Panc1 (cell line): ENCODE data around the gene FRMPD1. TPM values are rescaled to one million over a fixed set of nuclear protein-coding genes. Genes with fewer than 3 reads are reported as not detected.

Source experiments
- ATAC-seq: fragments of 200-7000 bp; cut with Tn5 transposase; 2 replicates; pipeline ENCODE4 v1.9.1; 2020; ENCODE audit warnings: mild to moderate bottlenecking, moderate library complexity
- BruUV-seq: library from RNA; stranded (reverse); fragments of 400-500 nt; replicated peaks from 2 replicates; lab custom pipeline; 2021; lab: Mats Ljungman, UMichigan
- CTCF ChIA-PET: fragments of 300-600 bp; sonication (Branson Sonifier 250); formaldehyde crosslinking; loops from one replicate; lab custom pipeline; 2022; ENCODE audit warnings: antibody characterized with exemption; lab: Charles Lee
- POLR2A ChIA-PET: fragments of 300-600 bp; sonication (Branson Sonifier 250); formaldehyde crosslinking; loops from one replicate; lab custom pipeline; 2022; ENCODE audit warnings: antibody characterized with exemption; lab: Charles Lee
- DNase-seq: peaks from one replicate; pipeline ENCODE4 v3.0.0-alpha.2; 2010; ENCODE audit warnings: low read depth, low spot score
- H3K27ac ChIP-seq: 2 replicates; pipeline ENCODE4 v1.5.1; 2011; ENCODE audit warnings: mild to moderate bottlenecking, low read length, inconsistent platforms
- H3K27me3 ChIP-seq: fragments of 200-500 bp; sonication (Bioruptor generic); 2 replicates; pipeline ENCODE4 v1.6.0; 2014; ENCODE audit warnings: low read length, inconsistent platforms; ENCODE audit not compliant: control insufficient read depth, insufficient read depth
- H3K36me3 ChIP-seq: fragments of 200-500 bp; sonication (Bioruptor generic); 2 replicates; pipeline ENCODE4 v1.5.1; 2014; ENCODE audit warnings: inconsistent platforms, mild to moderate bottlenecking, low read length, moderate library complexity; ENCODE audit not compliant: control insufficient read depth, insufficient read depth
- H3K4me1 ChIP-seq: 2 replicates; pipeline ENCODE4 v1.5.1; 2011; ENCODE audit warnings: inconsistent platforms, mild to moderate bottlenecking, low read length, moderate library complexity; ENCODE audit not compliant: control insufficient read depth, insufficient read depth
- H3K4me3 ChIP-seq, 2 experiments: 2 replicates each; pipeline ENCODE4 v1.5.1; 2011 to 2012; ENCODE audit warnings: low read depth in 2 of 2, low read length in 2 of 2, mild to moderate bottlenecking in 2 of 2, inconsistent platforms in 1 of 2, moderate library complexity in 1 of 2
- H3K9me3 ChIP-seq: fragments of 200-500 bp; sonication (Bioruptor generic); 2 replicates; pipeline ENCODE4 v1.5.1; 2014; ENCODE audit warnings: low read depth, mild to moderate bottlenecking, inconsistent platforms, low read length, moderate library complexity; ENCODE audit not compliant: control insufficient read depth, insufficient read depth
- POLR2AphosphoS5 ChIP-seq: IDR thresholded peaks from 2 replicates; pipeline ENCODE4 v1.6.1; 2012; ENCODE audit warnings: mild to moderate bottlenecking, low read depth, low read length, moderate library complexity
- SIN3A ChIP-seq: IDR thresholded peaks from 2 replicates; pipeline ENCODE4 v1.6.1; 2012; ENCODE audit warnings: low read depth, mild to moderate bottlenecking, low read length, moderate library complexity, borderline replicate concordance; ENCODE audit not compliant: insufficient read depth
- TCF7L2 ChIP-seq: IDR thresholded peaks from 2 replicates; pipeline ENCODE4 v1.6.1; 2011; ENCODE audit warnings: mild to moderate bottlenecking, low read depth, low read length, inconsistent platforms
- in situ Hi-C: cut with HindIII; loops from 2 replicates; pipeline ENCODE4 v1.10.0; 2016; ENCODE audit warnings: low sequenced_read_pairs, low pct_unique_long_range_greater_than_20kb
- intact Hi-C: fragments of 100-400 bp; cut with micrococcal nuclease; formaldehyde crosslinking; loops from one replicate; pipeline ENCODE4 v1.10.0; 2022; ENCODE audit not compliant: unreplicated experiment
- total RNA-seq: library from RNA; stranded (reverse); gene quantifications from one replicate; pipeline ENCODE4 v1.2.1, GENCODE V29; 2021; ENCODE audit not compliant: unreplicated experiment
- TF ChIP-seq, protein P1 (sequence below), 2 experiments: IDR thresholded peaks; 2 replicates each; pipeline ENCODE4 v1.6.1; 2011 to 2012; ENCODE audit warnings: low read depth in 2 of 2, control low read depth in 1 of 2, low read length in 1 of 2, mild to moderate bottlenecking in 1 of 2, moderate library complexity in 1 of 2; ENCODE audit not compliant: insufficient read depth in 1 of 2
- TF ChIP-seq, protein P2 (sequence below): fragments of 450-650 bp; IDR thresholded peaks from 2 replicates; pipeline ENCODE4 v1.5.1; 2017; ENCODE audit warnings: mild to moderate bottlenecking

Gene FRMPD1
- total RNA-seq, 1 experiment from 2014 or later = 0.21 TPM

DNA sequence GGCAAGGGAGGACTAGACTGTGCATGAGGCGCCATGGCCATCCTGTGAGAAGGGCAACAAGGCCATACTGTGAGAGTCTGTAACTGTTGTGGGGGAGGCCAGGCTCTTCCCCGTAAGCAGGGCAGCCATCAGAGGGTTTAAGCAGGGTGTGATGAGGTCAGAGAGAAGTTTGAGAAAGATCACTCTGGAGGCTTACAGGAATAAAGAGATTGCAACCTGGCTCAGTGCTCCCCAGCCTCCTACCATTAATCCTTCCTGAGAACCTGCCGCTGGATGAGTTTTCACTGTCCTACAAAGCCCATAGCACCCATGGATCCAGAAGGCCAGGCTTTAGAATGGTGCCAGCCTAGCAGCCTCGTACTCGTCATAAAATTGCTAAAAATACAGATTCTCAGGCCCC lies 88.5 kb downstream of the FRMPD1 start:
- intact Hi-C loops = loop anchor here (10.0 kb wide), 1 partner anchor 244 kb away; no protein-coding TSS in a partner anchor
- no peaks in the 10 kb centered on the region for H3K9me3 ChIP-seq
- no peak overlapping the region for H3K4me3 ChIP-seq
- ChIA-PET POLR2A (no interaction called here), CTCF (interaction anchor here (0.6 kb wide), 1 partner anchor 24 kb away, joined by 3 read pairs; no protein-coding TSS in a partner anchor)
- DNase-seq = no peak
- in situ Hi-C loops = no loop called here
- no TSS peak for BruUV-seq
- no peak for ATAC-seq
- H3K4me1 ChIP-seq = no peaks in the 10 kb centered on the region
- no peaks in the 10 kb centered on the region for H3K36me3 ChIP-seq
- no peak overlapping the region for H3K27ac ChIP-seq
- peaks cover 7% of the 10 kb centered on the region; the same call in 1 of the 2 replicates for H3K27me3 ChIP-seq
- TF ChIP-seq, protein P1, sequence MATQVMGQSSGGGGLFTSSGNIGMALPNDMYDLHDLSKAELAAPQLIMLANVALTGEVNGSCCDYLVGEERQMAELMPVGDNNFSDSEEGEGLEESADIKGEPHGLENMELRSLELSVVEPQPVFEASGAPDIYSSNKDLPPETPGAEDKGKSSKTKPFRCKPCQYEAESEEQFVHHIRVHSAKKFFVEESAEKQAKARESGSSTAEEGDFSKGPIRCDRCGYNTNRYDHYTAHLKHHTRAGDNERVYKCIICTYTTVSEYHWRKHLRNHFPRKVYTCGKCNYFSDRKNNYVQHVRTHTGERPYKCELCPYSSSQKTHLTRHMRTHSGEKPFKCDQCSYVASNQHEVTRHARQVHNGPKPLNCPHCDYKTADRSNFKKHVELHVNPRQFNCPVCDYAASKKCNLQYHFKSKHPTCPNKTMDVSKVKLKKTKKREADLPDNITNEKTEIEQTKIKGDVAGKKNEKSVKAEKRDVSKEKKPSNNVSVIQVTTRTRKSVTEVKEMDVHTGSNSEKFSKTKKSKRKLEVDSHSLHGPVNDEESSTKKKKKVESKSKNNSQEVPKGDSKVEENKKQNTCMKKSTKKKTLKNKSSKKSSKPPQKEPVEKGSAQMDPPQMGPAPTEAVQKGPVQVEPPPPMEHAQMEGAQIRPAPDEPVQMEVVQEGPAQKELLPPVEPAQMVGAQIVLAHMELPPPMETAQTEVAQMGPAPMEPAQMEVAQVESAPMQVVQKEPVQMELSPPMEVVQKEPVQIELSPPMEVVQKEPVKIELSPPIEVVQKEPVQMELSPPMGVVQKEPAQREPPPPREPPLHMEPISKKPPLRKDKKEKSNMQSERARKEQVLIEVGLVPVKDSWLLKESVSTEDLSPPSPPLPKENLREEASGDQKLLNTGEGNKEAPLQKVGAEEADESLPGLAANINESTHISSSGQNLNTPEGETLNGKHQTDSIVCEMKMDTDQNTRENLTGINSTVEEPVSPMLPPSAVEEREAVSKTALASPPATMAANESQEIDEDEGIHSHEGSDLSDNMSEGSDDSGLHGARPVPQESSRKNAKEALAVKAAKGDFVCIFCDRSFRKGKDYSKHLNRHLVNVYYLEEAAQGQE (IDR thresholded peaks at IDR 0.05; ENCODE audit: insufficient read depth in 1 of 2, low read depth in 2 of 2, low read length in 1 of 2) = no peak
- TF ChIP-seq SIN3A (no peak), TCF7L2 (no peak), POLR2AphosphoS5 (no peak)
- TF ChIP-seq, protein P2, sequence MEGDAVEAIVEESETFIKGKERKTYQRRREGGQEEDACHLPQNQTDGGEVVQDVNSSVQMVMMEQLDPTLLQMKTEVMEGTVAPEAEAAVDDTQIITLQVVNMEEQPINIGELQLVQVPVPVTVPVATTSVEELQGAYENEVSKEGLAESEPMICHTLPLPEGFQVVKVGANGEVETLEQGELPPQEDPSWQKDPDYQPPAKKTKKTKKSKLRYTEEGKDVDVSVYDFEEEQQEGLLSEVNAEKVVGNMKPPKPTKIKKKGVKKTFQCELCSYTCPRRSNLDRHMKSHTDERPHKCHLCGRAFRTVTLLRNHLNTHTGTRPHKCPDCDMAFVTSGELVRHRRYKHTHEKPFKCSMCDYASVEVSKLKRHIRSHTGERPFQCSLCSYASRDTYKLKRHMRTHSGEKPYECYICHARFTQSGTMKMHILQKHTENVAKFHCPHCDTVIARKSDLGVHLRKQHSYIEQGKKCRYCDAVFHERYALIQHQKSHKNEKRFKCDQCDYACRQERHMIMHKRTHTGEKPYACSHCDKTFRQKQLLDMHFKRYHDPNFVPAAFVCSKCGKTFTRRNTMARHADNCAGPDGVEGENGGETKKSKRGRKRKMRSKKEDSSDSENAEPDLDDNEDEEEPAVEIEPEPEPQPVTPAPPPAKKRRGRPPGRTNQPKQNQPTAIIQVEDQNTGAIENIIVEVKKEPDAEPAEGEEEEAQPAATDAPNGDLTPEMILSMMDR = no peak

DNA sequence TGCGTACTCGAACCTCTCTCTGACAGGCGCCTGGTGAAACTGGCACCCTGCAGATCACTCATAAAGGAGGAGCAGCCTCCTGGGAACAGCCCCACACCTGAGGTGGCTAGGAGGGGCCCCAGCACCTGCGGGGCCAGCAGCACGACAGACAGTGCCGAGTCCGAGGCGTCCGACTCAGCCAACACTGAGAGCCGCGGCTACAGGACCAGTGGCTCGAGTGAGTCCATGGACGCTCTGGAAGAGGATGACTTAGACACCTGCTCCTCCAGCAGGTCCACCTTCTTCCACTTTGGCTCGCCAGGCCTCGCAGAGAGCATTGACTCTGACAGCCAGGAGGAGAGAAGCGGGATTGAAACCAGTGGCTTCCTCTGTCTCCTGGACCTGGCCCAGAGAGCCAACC lies 89.4 kb downstream of the FRMPD1 start:
- no TSS peak for BruUV-seq
- POLR2A ChIA-PET = no interaction called here
- in situ Hi-C loops = no loop called here
- Histone ChIP-seq H3K27me3 (peaks cover 4% of the 10 kb centered on the region; the same call in 1 of the 2 replicates), H3K27ac (no peak overlapping the region), H3K36me3 (no peaks in the 10 kb centered on the region), H3K4me1 (no peaks in the 10 kb centered on the region), H3K4me3 (no peak overlapping the region), H3K9me3 (no peaks in the 10 kb centered on the region)
- intact Hi-C loops = loop anchor here (10.0 kb wide), 1 partner anchor 265 kb away; no protein-coding TSS in a partner anchor
- CTCF ChIA-PET = no interaction called here
- no peak for DNase-seq
- TF ChIP-seq SIN3A = no peak
- TF ChIP-seq, protein P2 = no peak
- TF ChIP-seq, protein P1 (IDR thresholded peaks at IDR 0.05; ENCODE audit: insufficient read depth in 1 of 2, low read depth in 2 of 2, low read length in 1 of 2) = no peak
- TF ChIP-seq POLR2AphosphoS5 = no peak
- no peak for TF ChIP-seq TCF7L2
- peak; percentile 15; the same call in 1 of the 2 replicates for ATAC-seq
